ENCODE measurements around the gene LAMA2.

DNA sequence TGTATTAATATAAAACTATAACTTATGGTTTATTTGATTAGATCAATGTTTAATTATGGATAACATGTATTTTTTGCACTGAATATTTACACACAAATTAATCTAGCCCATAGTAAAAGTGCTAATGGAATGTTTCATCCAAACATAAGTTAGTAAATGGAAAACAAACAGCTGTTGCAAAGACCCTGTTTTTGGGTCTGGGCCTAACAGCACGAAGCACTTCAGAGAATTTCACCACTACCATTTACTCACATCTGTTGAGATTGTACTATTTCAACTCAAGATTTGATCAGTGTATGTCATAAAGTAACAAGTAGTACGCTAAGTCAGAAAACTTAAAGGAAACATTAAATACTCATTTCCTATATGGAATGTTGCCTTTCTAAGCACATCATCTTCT is 359.6 kb downstream of the LAMA2 start:
- no peak for TF ChIP-seq ZNF274 (IDR thresholded peaks at IDR 0.05; ENCODE audit: low read depth, low read length)
- TF ChIP-seq YY1 (IDR thresholded peaks at IDR 0.05; ENCODE audit: insufficient read depth, insufficient read length) = no peak

Measured in NT2/D1 (cell line).